ENCODE results near the gene ZMIZ1.

ZMIZ1 gene

GRCh38 chr10:79142064-79142491, 73.3 kb downstream of the ZMIZ1 start:
- no peak for DNase-seq

- DNase-seq, result peak; percentile 70
These were observed 74.0 kb downstream of the ZMIZ1 start for GRCh38 chr10:79142522-79143309.

GRCh38 chr10:79143879-79144278, 75.1 kb downstream of the ZMIZ1 start:
- no peak for DNase-seq

GRCh38 chr10:79144351-79145173, 75.8 kb downstream of the ZMIZ1 start:
- no peak for DNase-seq

GRCh38 chr10:79145174-79145483, 76.4 kb downstream of the ZMIZ1 start:
- no peak for DNase-seq

GRCh38 chr10:79145517-79146470, 77.0 kb downstream of the ZMIZ1 start:
- no peak for DNase-seq

GRCh38 chr10:79146611-79147130, 77.9 kb downstream of the ZMIZ1 start:
- no peak for DNase-seq

GRCh38 chr10:79147306-79147705, 78.5 kb downstream of the ZMIZ1 start:
- DNase-seq, result no peak

GRCh38 chr10:79147796-79148451, 79.2 kb downstream of the ZMIZ1 start:
- DNase-seq, result no peak

GRCh38 chr10:79148452-79149344, 79.9 kb downstream of the ZMIZ1 start:
- no peak for DNase-seq

GRCh38 chr10:79149345-79149661, 80.5 kb downstream of the ZMIZ1 start:
- no peak for DNase-seq

- peak; percentile 84 for DNase-seq
These were observed 81.1 kb downstream of the ZMIZ1 start for GRCh38 chr10:79149662-79150443.

GRCh38 chr10:79150444-79150754, 81.6 kb downstream of the ZMIZ1 start:
- no peak for DNase-seq

- DNase-seq, result no peak
These were observed 83.7 kb downstream of the ZMIZ1 start for GRCh38 chr10:79152423-79152817.

- no peak for DNase-seq
These were observed 85.0 kb downstream of the ZMIZ1 start for GRCh38 chr10:79153745-79154144.

GRCh38 chr10:79155301-79156081, 86.7 kb downstream of the ZMIZ1 start:
- DNase-seq, result no peak

- no peak for DNase-seq
These were observed 87.8 kb downstream of the ZMIZ1 start for GRCh38 chr10:79156334-79157274.

GRCh38 chr10:79158004-79158340, 89.2 kb downstream of the ZMIZ1 start:
- no peak for DNase-seq

All from 8988T (cell line).